Activated T-cell treated with anti-CD3 and anti-CD28 coated beads for 24 hours (primary cell): Measurements from ENCODE around the gene CYP4F8.

ENCODE experiments used
- DNase-seq: peaks from one replicate; pipeline ENCODE4 v3.0.0-alpha.2; 2020; ENCODE audit warnings: low read depth

Gene CYP4F8

GRCh38 chr19:15616627-15617270 lies 1.7 kb downstream of the CYP4F8 start:
- no peak for DNase-seq

DNA sequence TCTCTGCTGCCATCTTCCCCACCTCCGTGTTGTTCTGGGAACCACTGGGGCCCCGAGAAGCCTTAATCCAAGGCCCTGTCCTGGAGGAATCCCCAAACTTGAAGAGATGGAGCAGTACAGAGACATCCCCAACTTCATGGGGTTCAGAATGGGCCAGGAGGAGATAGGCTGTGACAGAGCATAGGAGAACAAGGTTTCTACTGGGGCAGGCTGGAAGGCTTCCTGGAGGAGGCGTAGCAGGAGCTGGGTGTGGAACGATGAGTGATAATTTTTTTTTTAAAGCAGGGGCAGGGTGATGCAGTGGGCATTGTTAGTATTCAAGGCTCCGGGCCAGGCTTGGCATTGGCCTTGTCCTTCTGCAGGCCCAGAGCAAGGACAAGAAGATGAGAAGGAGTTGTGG lies 3.3 kb downstream of the CYP4F8 start:
- no peak for DNase-seq

- no peak for DNase-seq
These were observed 6.8 kb downstream of the CYP4F8 start for GRCh38 chr19:15621801-15622200.

- no peak for DNase-seq
These were observed 8.0 kb downstream of the CYP4F8 start for GRCh38 chr19:15622991-15623390.

- DNase-seq, result no peak
These were observed 8.8 kb downstream of the CYP4F8 start for GRCh38 chr19:15623711-15624318.

DNA sequence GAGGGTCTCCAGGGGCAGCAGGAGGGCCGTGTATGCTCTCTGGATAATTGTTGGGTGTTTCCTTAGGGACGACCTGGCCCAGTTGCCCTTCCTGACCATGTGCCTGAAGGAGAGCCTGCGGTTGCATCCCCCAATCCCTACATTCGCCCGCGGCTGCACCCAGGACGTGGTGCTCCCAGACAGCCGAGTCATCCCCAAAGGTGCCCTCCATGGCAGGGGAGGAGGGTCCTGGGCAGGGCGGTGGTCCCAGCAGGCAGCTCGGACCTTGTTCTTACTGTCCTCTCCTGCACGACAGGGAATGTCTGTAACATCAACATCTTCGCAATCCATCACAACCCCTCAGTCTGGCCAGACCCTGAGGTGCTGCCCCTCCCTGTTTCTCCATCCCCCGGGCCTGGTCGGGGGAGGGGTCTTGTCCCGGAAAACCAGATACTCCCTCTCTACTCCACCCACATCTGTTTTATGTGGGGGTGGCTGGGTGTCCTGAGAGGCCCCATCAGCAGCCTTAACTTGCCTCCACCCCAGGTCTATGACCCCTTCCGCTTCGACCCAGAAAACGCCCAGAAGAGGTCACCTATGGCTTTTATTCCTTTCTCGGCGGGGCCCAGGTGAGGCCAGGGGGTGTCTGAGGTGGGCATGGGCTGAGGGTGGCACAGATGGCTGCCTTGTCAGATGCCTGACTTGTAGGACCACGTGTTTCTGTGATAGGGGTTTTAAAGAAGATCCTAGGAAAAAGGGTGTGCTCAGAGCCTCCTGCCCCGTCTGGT lies 13.4 kb downstream of the CYP4F8 start:
- no peak for DNase-seq

GRCh38 chr19:15629003-15629880 lies 14.2 kb downstream of the CYP4F8 start:
- peak; percentile 85 for DNase-seq

DNA sequence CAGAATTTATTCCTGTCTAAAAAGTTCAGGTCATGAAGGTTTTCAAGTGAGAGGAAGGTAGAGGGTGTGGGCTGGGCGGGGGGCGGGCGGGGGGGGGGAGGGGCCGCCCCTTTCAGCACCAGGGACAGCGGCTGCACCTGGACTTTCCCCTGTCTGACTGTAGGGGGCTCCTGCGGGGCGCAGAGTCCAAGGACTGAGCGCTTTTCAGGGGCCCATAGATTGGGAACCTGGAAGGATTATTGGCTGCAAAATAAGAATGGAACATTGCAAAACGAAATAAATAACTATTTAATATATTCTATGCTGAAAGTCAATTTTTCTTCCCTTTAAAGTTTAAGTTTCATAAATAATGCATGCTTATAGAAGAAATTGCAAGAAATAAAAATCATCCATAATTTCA lies 16.8 kb downstream of the CYP4F8 start:
- DNase-seq, result no peak

- DNase-seq, result no peak
These were observed 18.2 kb downstream of the CYP4F8 start for GRCh38 chr19:15633082-15633835.

DNA sequence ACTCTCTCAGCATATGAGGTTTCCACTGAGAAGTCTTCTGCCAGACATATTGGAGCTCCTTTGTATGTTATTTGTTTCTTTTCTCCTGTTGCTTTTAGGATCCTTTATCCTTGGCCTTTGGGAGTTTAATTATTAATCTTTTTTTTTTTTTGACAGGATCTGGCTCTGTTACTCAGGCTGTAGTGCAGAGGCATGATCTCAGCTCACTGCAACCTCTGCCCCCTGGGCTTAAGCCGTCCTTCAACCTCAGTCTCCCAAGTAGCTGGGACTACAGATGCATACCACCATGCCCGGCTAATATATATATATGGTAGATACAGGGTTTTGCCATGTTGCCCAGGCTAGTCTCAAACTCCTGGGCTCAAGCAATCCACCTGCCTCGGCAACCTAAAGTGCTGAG lies 19.1 kb downstream of the CYP4F8 start:
- no peak for DNase-seq

- no peak for DNase-seq
These were observed 20.2 kb downstream of the CYP4F8 start for GRCh38 chr19:15635016-15635805.

- no peak for DNase-seq
These were observed 21.0 kb downstream of the CYP4F8 start for GRCh38 chr19:15636026-15636425.

DNA sequence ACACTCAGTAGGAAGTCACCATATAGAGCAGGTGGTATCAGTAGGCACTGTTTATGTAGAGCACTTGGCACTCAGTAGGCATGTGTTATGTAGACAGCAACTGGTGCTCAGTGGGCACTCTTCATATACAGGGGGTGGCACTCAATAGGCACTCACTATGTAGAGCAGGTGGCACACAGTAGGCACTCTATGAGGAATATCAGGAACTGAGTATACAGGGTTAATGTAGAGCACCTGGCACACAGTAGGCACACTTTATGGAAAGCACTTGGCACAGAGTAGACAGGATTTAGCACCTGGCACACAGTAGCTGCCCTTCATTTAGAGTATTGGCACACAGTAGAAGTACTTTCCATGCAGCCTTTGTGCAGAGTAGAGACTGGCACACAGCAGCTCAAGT lies 24.6 kb downstream of the CYP4F8 start:
- no peak for DNase-seq

DNA sequence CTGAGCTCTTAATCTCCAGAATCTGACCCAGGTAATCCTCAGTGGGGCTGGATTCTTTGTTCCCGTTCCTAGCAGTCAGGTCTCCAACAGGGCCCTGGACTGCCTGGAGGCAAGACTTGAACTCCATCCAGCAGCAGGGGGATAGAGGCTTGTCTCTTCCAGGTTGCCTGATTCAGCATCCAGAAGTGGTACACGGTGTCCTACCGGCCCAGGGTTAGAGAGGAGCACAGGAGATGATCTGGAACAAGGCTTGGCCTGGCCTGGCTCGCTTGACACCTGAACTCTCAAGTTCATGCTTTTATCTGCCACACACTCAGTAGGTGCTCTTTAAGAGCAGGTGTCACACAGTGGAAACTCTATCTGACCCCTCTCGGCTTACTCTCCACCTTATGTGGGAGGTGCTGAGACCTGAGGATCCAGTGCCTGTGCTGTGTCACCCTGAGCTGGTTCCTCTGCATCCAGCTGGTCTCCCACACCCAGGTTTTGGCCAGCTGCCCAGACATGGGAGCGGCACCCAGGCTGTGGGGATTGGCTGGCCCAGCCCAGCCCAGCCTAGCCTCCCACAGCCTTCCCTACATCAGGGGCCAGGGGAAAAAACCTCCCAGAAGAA lies 25.4 kb downstream of the CYP4F8 start, which contains the start of gene CYP4F3:
Gene CYP4F3 (plus strand): TSS at position 604 of the 610 bp plus-strand sequence. CDS start 519 bp downstream, outside the sequence.
- no peak for DNase-seq

- no peak for DNase-seq
These were observed 26.0 kb downstream of the CYP4F8 start for GRCh38 chr19:15640904-15641597.

GRCh38 chr19:15641901-15642491 lies 27.0 kb downstream of the CYP4F8 start:
- no peak for DNase-seq

- no peak for DNase-seq
These were observed 27.8 kb downstream of the CYP4F8 start for GRCh38 chr19:15642807-15643206.

DNA sequence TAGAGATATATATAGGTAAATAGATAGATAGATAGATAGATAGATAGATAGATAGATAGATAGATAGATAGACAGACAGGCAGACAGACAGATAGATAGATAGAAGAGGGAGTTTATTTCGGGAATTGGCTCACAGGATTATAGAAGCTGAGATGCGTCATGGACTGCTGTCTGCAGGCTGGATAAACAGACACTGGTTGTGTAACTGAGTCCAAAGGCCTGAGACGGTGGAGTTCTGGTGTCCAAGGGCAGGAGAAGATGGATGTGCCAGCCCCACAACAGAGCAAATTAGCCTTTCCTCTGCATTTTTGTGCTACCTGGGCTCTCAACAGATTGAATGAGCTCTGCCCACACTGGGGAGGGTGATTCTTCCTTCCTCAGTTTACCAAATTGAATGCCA lies 28.4 kb downstream of the CYP4F8 start:
- DNase-seq, result no peak

- no peak for DNase-seq
These were observed 29.2 kb downstream of the CYP4F8 start for GRCh38 chr19:15644066-15644741.
